Colonic mucosa (tissue), 4 donors: ENCODE measurements around the gene EEF2K. TPM values are rescaled to one million over a fixed set of nuclear protein-coding genes. Genes with fewer than 3 reads are reported as not detected.

Source experiments
- DNase-seq: peaks from one replicate; pipeline ENCODE4 v3.0.0-alpha.2; 2020
- H3K27ac ChIP-seq: fragments of 200-600 bp; one replicate; pipeline ENCODE4 v1.8.0; 2021
- H3K27me3 ChIP-seq: fragments of 200-600 bp; one replicate; pipeline ENCODE4 v1.8.0; 2021
- H3K36me3 ChIP-seq: fragments of 200-600 bp; one replicate; pipeline ENCODE4 v1.8.0; 2021
- H3K4me1 ChIP-seq: fragments of 200-600 bp; one replicate; pipeline ENCODE4 v1.8.0; 2021; ENCODE audit warnings: mild to moderate bottlenecking
- H3K4me3 ChIP-seq: fragments of 200-600 bp; one replicate; pipeline ENCODE4 v1.8.0; 2021
- H3K9ac ChIP-seq, 2 donors: one replicate each; pipeline ENCODE4 v1.7.0; 2013; ENCODE audit warnings: control low read depth in 2 of 2, low read depth in 2 of 2, low read length in 2 of 2
- H3K9me3 ChIP-seq: fragments of 200-600 bp; one replicate; pipeline ENCODE4 v1.8.0; 2021
- CTCF ChIP-seq: fragments of 200-600 bp; IDR thresholded peaks from one replicate; pipeline ENCODE4 v1.8.0; 2022; ENCODE audit warnings: antibody characterized with exemption, mild to moderate bottlenecking
- intact Hi-C: fragments of 100-400 bp; cut with DNase I; formaldehyde crosslinking; loops from one replicate; pipeline ENCODE4 v1.14.1; 2022
- total RNA-seq, 2 donors: library from RNA; stranded (reverse); fragmentation: NEBNext Ultra II Directional in 1 of 2; extraction: Animal tissue kit (Norgen Biotek cat#: 25700) in 1 of 2; gene quantifications; one replicate each; pipeline ENCODE4 v1.2.1, GENCODE V29; 2021
- donor health status: healthy.
- donor health status: DM: no; HTN: no; CAD: no.
- donor health status: DM: no; HTN: no; CAD: no.

The EEF2K gene
- total RNA-seq, 2 donors from 2014 or later, result 25.8 to 53.4 TPM

- Histone ChIP-seq H3K4me1 (no peaks in the 10 kb centered on the region), H3K9ac (no peak overlapping the region), H3K4me3 (no peak overlapping the region), H3K27ac (no peak overlapping the region), H3K27me3 (no peaks in the 10 kb centered on the region), H3K9me3 (no peaks in the 10 kb centered on the region), H3K36me3 (no peaks in the 10 kb centered on the region)
- intact Hi-C loops, result no loop called here
- no peak for TF ChIP-seq CTCF
- DNase-seq, result no peak
These were observed 96.8 kb downstream of the EEF2K start for GRCh38 chr16:22302776-22303363.

- Histone ChIP-seq H3K4me1 (no peaks in the 10 kb centered on the region), H3K9ac (no peak overlapping the region), H3K27me3 (no peaks in the 10 kb centered on the region), H3K36me3 (no peaks in the 10 kb centered on the region), H3K27ac (no peak overlapping the region), H3K9me3 (no peaks in the 10 kb centered on the region), H3K4me3 (no peak overlapping the region)
- no peak for TF ChIP-seq CTCF
- intact Hi-C loops, result no loop called here
- no peak for DNase-seq
These were observed 98.3 kb downstream of the EEF2K start for GRCh38 chr16:22304411-22304810.

GRCh38 chr16:22306788-22307187, 100.7 kb downstream of the EEF2K start:
- H3K4me1 ChIP-seq, result no peaks in the 10 kb centered on the region
- H3K9ac ChIP-seq, result no peak overlapping the region
- no peaks in the 10 kb centered on the region for H3K27me3 ChIP-seq
- no peaks in the 10 kb centered on the region for H3K9me3 ChIP-seq
- TF ChIP-seq CTCF, result no peak
- H3K4me3 ChIP-seq, result no peak overlapping the region
- H3K36me3 ChIP-seq, result no peaks in the 10 kb centered on the region
- no peak overlapping the region for H3K27ac ChIP-seq
- no peak for DNase-seq
- intact Hi-C loops, result no loop called here

GRCh38 chr16:22307838-22308237, 101.8 kb downstream of the EEF2K start:
- Histone ChIP-seq H3K27me3 (no peaks in the 10 kb centered on the region), H3K4me3 (no peak overlapping the region), H3K9me3 (no peaks in the 10 kb centered on the region), H3K4me1 (no peaks in the 10 kb centered on the region), H3K27ac (no peak overlapping the region), H3K9ac (no peak overlapping the region), H3K36me3 (no peaks in the 10 kb centered on the region)
- intact Hi-C loops, result no loop called here
- TF ChIP-seq CTCF, result no peak
- DNase-seq, result no peak

GRCh38 chr16:22308824-22309520, 102.9 kb downstream of the EEF2K start:
- DNase-seq, result no peak
- no peak for TF ChIP-seq CTCF
- intact Hi-C loops, result no loop called here
- H3K9ac ChIP-seq, result no peak overlapping the region
- no peak overlapping the region for H3K4me3 ChIP-seq
- no peaks in the 10 kb centered on the region for H3K27me3 ChIP-seq
- H3K27ac ChIP-seq, result no peak overlapping the region
- H3K36me3 ChIP-seq, result no peaks in the 10 kb centered on the region
- H3K4me1 ChIP-seq, result no peaks in the 10 kb centered on the region
- no peaks in the 10 kb centered on the region for H3K9me3 ChIP-seq
